GM18511 (cell line): ENCODE measurements around the gene BLTP3A.
"Not testable (repeated sequence)": the region's sequence is repeated elsewhere in the genome, so short reads cannot be mapped to it uniquely, and the experiment has no call there.

Source experiments
- ATAC-seq: cut with Tn5 transposase; IDR thresholded peaks from one replicate; pipeline ENCODE4 v1.9.1; 2021; ENCODE audit warnings: mild to moderate bottlenecking, moderate library complexity; ENCODE audit not compliant: unreplicated experiment

BLTP3A gene

GRCh38 chr6:34791701-34792604 lies at the start of gene BLTP3A:
TSS of gene BLTP3A (plus strand) at chr6:34792083. CDS start at chr6:34792251, 168 bp downstream.
- peak; percentile 89 for ATAC-seq

GRCh38 chr6:34742094-34742493 lies 49.8 kb upstream of the BLTP3A start:
- no peak for ATAC-seq

DNA sequence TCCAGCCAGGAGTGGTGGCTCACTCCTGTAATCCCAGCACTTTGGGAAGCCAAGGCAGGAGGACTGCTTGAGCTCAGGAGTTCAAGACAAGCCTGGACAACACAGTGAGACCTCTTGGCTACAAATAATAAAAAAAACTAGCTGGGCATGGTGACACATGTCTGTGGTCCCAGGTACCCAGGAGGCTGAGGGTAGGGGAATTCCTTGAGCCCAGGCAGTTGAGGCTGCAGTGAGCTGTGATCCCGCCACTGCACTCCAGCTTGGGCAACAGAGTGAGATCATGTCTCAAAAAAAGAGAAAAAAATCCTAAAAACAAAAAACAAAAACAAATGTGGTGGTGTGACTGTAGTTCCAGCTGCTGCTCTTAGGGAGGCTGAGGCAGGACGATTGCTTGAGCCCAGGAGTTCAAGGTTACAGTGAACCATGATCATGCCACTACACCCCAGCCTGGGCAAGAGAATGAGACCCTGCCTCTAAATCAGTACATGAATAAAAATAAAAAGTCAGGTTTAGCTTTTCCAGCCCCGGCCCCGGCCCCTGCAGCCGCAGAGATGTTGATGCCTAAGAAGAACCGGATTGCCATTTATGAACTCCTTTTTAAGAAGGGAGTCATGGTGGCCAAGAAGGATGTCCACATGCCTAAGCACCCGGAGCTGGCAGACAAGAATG lies 48.1 kb upstream of the BLTP3A start:
- no peak for ATAC-seq

GRCh38 chr6:34744294-34744647 lies 47.6 kb upstream of the BLTP3A start:
- ATAC-seq = not testable (repeated sequence)

- ATAC-seq = no peak
Measured at GRCh38 chr6:34745277-34746103, 46.4 kb upstream of the BLTP3A start.

GRCh38 chr6:34746104-34746846 lies 45.6 kb upstream of the BLTP3A start:
- ATAC-seq = no peak

GRCh38 chr6:34748757-34749156 lies 43.1 kb upstream of the BLTP3A start:
- no peak for ATAC-seq

GRCh38 chr6:34756513-34756856 lies 35.4 kb upstream of the BLTP3A start:
- ATAC-seq = not testable (repeated sequence)

DNA sequence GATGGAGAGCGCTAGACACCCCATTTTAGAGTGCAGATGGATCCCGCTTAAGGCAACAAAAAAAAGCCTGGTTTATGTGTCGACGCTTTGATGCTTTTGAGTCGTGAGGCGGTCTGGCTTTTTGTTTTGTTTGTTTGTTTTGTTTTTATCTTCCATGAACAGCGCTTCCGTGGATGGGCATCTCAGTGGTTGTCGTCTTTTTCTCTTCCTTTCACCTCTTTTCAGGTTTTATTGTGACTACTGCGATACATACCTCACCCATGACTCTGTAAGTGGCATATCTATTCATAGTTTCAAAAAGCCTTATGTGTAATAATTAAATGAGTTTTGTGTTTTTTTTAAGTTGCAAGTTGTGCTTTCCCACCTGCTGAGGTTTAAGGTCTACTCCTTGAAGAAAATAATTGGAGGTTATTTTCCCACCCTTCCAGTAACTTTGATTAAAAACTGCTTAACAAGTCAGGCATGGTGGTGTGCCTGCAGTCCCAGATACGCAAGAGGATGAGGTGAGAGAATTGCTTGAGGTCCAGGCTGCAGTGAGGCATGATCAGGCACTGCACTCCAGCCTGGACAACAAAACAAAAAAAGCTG lies 34.1 kb upstream of the BLTP3A start:
- ATAC-seq = no peak

DNA sequence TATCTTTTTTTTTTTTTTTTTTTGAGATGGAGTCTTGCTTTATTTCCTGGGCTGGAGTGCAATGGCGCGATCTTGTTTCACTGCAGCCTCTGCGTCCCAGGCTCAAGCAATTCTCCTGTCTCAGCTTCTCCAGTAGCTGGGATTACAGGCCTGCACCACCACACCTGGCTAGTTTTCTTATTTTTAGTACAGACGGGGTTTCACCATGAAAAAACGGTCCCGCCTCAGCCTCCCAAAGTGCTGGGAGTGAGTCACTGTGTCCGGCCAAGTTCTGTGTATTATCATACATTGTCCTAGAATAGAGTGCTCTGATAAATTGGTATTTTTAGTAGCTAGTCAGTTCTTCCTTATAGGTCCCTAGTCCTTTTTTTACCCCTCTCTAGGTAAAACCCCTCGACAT lies 31.8 kb upstream of the BLTP3A start:
- no peak for ATAC-seq

DNA sequence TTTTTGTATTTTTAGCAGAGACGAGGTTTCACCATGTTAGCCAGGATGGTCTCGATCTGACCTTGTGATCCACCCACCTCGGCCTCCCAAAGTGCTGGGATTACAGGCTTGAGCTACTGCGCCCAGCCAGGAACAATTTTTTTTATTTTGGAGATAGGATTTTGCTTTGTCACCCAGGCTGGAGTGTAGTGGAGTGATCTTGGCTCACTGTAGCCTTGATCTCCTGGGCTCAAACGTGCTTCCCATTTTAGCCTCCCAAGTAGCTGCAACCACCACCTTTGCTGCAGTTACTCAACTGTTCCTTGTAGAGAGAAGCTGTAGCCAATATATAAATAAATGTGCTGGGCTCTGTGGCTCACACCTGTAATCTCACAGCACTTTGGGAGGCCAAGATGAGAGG lies 30.2 kb upstream of the BLTP3A start:
- not testable (repeated sequence) for ATAC-seq

DNA sequence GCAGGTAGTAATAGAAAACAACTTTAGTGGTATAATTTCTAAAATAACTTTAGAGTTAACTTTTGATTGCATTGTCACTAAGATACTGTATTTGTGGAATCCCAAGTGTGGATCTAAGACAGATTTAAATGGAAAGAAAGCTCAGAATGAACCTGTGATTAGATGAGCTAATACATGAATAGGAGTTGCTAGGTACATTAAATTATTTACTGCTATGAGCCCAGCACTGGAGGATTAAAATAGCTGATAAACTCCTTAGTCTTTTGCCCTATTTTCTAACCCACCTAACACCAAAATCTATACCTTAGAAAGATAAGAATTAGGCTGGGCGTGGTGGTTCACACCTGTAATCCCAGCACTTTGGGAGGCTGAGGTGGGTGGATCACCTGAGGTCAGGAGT lies 23.7 kb upstream of the BLTP3A start:
- ATAC-seq = no peak

DNA sequence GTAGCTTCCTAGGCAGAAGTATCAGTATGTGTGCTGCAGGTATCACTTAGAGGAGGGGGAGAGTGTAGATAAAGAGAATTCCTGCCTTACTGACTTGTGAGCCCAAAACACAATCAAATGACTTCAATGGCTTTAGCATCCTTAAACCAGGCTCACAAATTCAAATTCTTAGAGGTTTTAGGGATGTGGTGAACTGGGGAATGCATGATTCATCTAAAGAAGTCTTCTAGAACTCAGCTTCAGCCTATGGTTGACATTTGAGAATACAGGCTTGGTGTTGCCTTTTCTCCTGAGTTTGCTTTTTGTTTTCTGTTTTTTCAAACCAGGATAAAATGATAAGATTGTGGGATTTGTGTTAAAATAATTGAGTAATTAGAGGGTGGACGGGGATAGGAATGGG lies 20.2 kb upstream of the BLTP3A start:
- no peak for ATAC-seq

DNA sequence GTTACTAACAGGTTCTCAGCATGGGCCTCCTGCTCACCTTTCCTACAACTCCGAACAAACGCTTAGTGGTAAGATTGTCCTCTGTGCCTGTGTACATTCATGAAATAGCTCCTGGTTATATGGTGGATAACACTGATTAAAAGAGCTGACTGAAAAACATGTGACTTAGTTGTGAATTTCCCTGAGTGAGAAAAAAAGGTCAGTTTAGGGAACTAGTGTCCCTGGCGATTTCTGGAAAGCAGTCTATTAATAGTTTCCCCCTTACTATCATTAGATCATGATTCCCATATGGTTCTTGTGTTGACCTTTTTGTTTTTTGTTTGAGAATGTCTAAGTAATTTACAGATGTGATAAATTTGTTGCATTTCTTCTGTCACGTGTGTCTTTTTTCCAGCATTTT lies 18.9 kb upstream of the BLTP3A start:
- no peak for ATAC-seq

GRCh38 chr6:34773916-34774315 lies 18.0 kb upstream of the BLTP3A start:
- no peak for ATAC-seq

DNA sequence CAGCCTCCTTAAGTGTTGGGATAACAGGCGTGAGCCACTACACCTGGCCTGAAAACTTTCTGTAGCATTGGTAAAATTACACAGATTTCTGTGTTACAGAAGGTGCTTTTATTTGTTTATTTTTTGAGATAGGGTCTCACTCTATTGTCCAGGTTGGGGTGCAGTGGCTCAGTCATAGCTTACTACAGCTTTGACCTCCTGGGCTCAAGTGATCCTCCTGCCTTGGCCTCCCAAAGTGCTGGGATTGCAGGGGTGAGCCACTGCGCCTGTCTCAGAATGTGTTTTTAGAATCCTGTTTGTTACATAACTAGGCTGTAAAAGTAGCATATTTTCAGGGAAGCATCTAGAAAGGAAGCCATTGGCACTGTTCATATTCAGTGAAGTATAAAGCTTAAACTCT lies 16.9 kb upstream of the BLTP3A start:
- ATAC-seq = no peak

DNA sequence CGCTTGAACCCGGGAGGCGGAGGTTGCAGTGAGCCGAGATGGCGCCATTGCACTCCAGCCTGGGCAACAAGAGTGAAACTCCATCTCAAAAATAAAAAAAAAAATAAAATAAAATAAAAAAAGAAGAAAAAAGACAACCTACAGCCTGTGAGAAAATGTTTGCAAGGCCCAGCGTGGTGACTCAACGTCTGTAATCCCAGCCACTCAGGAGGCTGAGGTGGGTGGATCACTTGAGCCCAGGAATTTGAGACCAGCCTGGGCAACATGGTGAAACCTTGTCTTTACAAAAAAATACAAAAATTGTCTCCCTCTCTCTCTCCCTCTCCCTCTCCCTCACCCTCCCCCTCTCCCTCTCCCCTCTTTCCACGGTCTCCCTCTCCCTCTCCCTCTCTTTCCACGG lies 6.5 kb upstream of the BLTP3A start:
- ATAC-seq = not testable (repeated sequence)

GRCh38 chr6:34787152-34787551 lies 4.7 kb upstream of the BLTP3A start:
- not testable (repeated sequence) for ATAC-seq

GRCh38 chr6:34788111-34788510 lies 3.8 kb upstream of the BLTP3A start:
- ATAC-seq = no peak

- ATAC-seq = peak; percentile 47
Measured at GRCh38 chr6:34791164-34791700, 651 bp upstream of the BLTP3A start.
